Lung (tissue), 12 donors: ENCODE measurements around the gene MAP3K20. TPM values are rescaled to one million over a fixed set of nuclear protein-coding genes. Genes with fewer than 3 reads are reported as not detected.

Source experiments
- ATAC-seq: fragments of 200-7000 bp; cut with Tn5 transposase; one replicate; pipeline ENCODE4 v1.9.1; 2020; ENCODE audit warnings: moderate number of reproducible peaks; ENCODE audit not compliant: insufficient read depth, low FRiP score
- DNase-seq, 3 donors: peaks; one replicate each; pipeline ENCODE4 v3.0.0-alpha.2; 2013 to 2017
- H3K27ac ChIP-seq, 2 donors: one replicate each; pipeline ENCODE4 v1.5.1; 2013; ENCODE audit warnings: mild to moderate bottlenecking in 2 of 2, moderate library complexity in 2 of 2, control low read depth in 1 of 2, inconsistent platforms in 1 of 2, low read depth in 1 of 2, low read length in 1 of 2
- H3K27me3 ChIP-seq, 3 donors: one replicate each; pipeline ENCODE4 v1.5.1; 2013; ENCODE audit warnings: low read length in 2 of 3; ENCODE audit not compliant: control insufficient read depth in 3 of 3, insufficient read depth in 3 of 3
- H3K36me3 ChIP-seq, 4 donors: one replicate each; pipeline ENCODE4 v1.5.1; 2013; ENCODE audit warnings: low read length in 4 of 4, mild to moderate bottlenecking in 1 of 4, moderate library complexity in 1 of 4; ENCODE audit not compliant: control insufficient read depth in 4 of 4, insufficient read depth in 4 of 4
- H3K4me1 ChIP-seq, 5 donors: one replicate each; pipeline ENCODE4 v1.5.1; 2013; ENCODE audit warnings: low read length in 5 of 5, mild to moderate bottlenecking in 2 of 5, moderate library complexity in 1 of 5; ENCODE audit not compliant: control insufficient read depth in 5 of 5, insufficient read depth in 5 of 5
- H3K4me3 ChIP-seq: one replicate; pipeline ENCODE4 v1.5.1; 2013; ENCODE audit warnings: mild to moderate bottlenecking, control low read depth, moderate library complexity
- H3K9ac ChIP-seq, 2 donors: one replicate each; pipeline ENCODE4 v1.5.1; 2013; ENCODE audit warnings: low read length in 2 of 2, control low read depth in 1 of 2; ENCODE audit not compliant: insufficient read depth in 1 of 2
- H3K9me3 ChIP-seq, 4 donors: one replicate each; pipeline ENCODE4 v1.5.1; 2013; ENCODE audit warnings: low read length in 3 of 4, mild to moderate bottlenecking in 1 of 4, moderate library complexity in 1 of 4; ENCODE audit not compliant: control insufficient read depth in 4 of 4, insufficient read depth in 3 of 4
- CTCF ChIP-seq: IDR thresholded peaks from 2 replicates; pipeline ENCODE4 v1.5.1; 2012; ENCODE audit warnings: mild to moderate bottlenecking; ENCODE audit errors: control extremely low read depth, extremely low read depth
- WGBS, 2 donors: extraction: QIAGEN DNeasy Blood & Tissue Kit; methylation state at CpG; one replicate each; pipeline ENCODE4 v1.1.7; 2013; 5-methylcytosine and 5-hydroxymethylcytosine counted together
- polyA plus RNA-seq, 2 donors: library from polyadenylated mRNA; stranded (reverse); fragments of 200-250 nt; gene quantifications; one replicate each; pipeline ENCODE4 v1.2.1, GENCODE V29; 2013
- total RNA-seq, 2 donors: library from RNA; depleted of rRNA in 1 of 2; stranded (reverse); fragments of >200 nt in 1 of 2; gene quantifications; one replicate each; pipeline ENCODE4 v1.2.1, GENCODE V29; 2014 to 2021
- donor health status: control.
- donor health status: control.
- donor health status: Bipolar disorder and iron deficiency.
- donor health status: healthy.
- donor health status: DM: yes; HTN: yes; CAD: no.

The MAP3K20 gene
- total and polyA plus RNA-seq, 4 donors = 13.4 to 71.6 (median 31.6) TPM

GRCh38 chr2:173141666-173142065 is 66.0 kb downstream of the MAP3K20 start:
- ATAC-seq = no peak

GRCh38 chr2:173145454-173145853 is 69.8 kb downstream of the MAP3K20 start:
- H3K36me3 ChIP-seq = peaks cover 0 to 3% (median under 1%) of the 10 kb centered on the region in 4 donors
- H3K27me3 ChIP-seq = no peaks in the 10 kb centered on the region
- H3K4me1 ChIP-seq = peaks cover 0 to 19% (median 0%) of the 10 kb centered on the region in 5 donors
- H3K9ac ChIP-seq = no peak overlapping the region
- H3K9me3 ChIP-seq = peaks cover 0 to 3% (median 0%) of the 10 kb centered on the region in 4 donors
- TF ChIP-seq CTCF = no peak
- ATAC-seq = no peak
- H3K4me3 ChIP-seq = no peak overlapping the region
- no peak for DNase-seq
- no peak overlapping the region for H3K27ac ChIP-seq

More at GRCh38 chr2:173141666-173142065, 66.0 kb downstream of the MAP3K20 start:
- no peak for DNase-seq
- peaks cover 0 to 3% (median 0%) of the 10 kb centered on the region in 4 donors for H3K9me3 ChIP-seq
- H3K9ac ChIP-seq = no peak overlapping the region
- no peak for TF ChIP-seq CTCF
- no peak overlapping the region for H3K27ac ChIP-seq
- peaks cover 0 to 3% (median 1%) of the 10 kb centered on the region in 4 donors for H3K36me3 ChIP-seq
- H3K4me3 ChIP-seq = no peak overlapping the region
- H3K27me3 ChIP-seq = no peaks in the 10 kb centered on the region
- H3K4me1 ChIP-seq = peaks cover 0 to 8% (median 0%) of the 10 kb centered on the region in 5 donors

GRCh38 chr2:173146590-173146989 is 70.9 kb downstream of the MAP3K20 start:
- H3K36me3 ChIP-seq = peaks cover 0 to 2% (median 0%) of the 10 kb centered on the region in 4 donors
- peaks cover 0 to 28% (median 0%) of the 10 kb centered on the region in 5 donors for H3K4me1 ChIP-seq
- WGBS, 2 donors = 74 to 81% methylated on average over 3 of the region's 3 CpGs
- ATAC-seq (no peak), DNase-seq (no peak)
- no peak overlapping the region for H3K9ac ChIP-seq
- H3K9me3 ChIP-seq = peaks cover 0 to 2% (median 0%) of the 10 kb centered on the region in 4 donors
- no peak for TF ChIP-seq CTCF
- no peak overlapping the region for H3K4me3 ChIP-seq
- H3K27me3 ChIP-seq = no peaks in the 10 kb centered on the region
- H3K27ac ChIP-seq = no peak overlapping the region

GRCh38 chr2:173148520-173148919 is 72.9 kb downstream of the MAP3K20 start:
- H3K27me3 ChIP-seq = no peaks in the 10 kb centered on the region
- H3K9me3 ChIP-seq = no peaks in the 10 kb centered on the region
- peaks cover 0 to 44% (median 0%) of the 10 kb centered on the region in 5 donors for H3K4me1 ChIP-seq
- no peak for DNase-seq
- no peak overlapping the region for H3K4me3 ChIP-seq
- 67 to 77% methylated on average over 4 of the region's 4 CpGs for WGBS, 2 donors
- H3K9ac ChIP-seq = no peak overlapping the region
- no peak overlapping the region for H3K27ac ChIP-seq
- no peak for ATAC-seq
- TF ChIP-seq CTCF = no peak
- no peaks in the 10 kb centered on the region for H3K36me3 ChIP-seq
